Stimulated activated CD4-positive, alpha-beta T cell treated with anti-CD3 and anti-CD28 coated beads, TNF-alpha, amount 100 ng/mL, for 4 hours (primary cell): ENCODE data around the gene TMEM115.

Source experiments
- DNase-seq, 3 experiments: peaks; one replicate each; pipeline ENCODE4 v3.0.0-alpha.2; 2020; ENCODE audit warnings: low read depth in 3 of 3

The TMEM115 gene

GRCh38 chr3:50353245-50354004, 5.9 kb downstream of the TMEM115 start:
- DNase-seq, result no peak

- no peak for DNase-seq
Measured at GRCh38 chr3:50352781-50353180, 6.5 kb downstream of the TMEM115 start.

- DNase-seq, result no peak
Measured at GRCh38 chr3:50351323-50351697, 8.0 kb downstream of the TMEM115 start.

- peak; percentile 98 to 99 (median 99) for DNase-seq
Measured at GRCh38 chr3:50350527-50351322, 8.6 kb downstream of the TMEM115 start, which contains the start of the genes CYB561D2 and NPRL2. CYB561D2 (plus strand) TSS chr3:50350862; CDS start chr3:50351434, 572 bp downstream. NPRL2 (minus strand) TSS chr3:50350775; CDS start chr3:50350652, 123 bp downstream.

GRCh38 chr3:50350213-50350526, 9.2 kb downstream of the TMEM115 start:
- no peak for DNase-seq

GRCh38 chr3:50347187-50347813, 12.0 kb downstream of the TMEM115 start:
- DNase-seq, result peak in 2 of 3 experiments; percentile 64 to 66

GRCh38 chr3:50345586-50346234, 13.6 kb downstream of the TMEM115 start, which contains the start of gene ZMYND10:
ZMYND10 (minus strand) TSS chr3:50345732; CDS start chr3:50345579, 153 bp downstream.
- peak; percentile 50 to 55 (median 54) for DNase-seq

GRCh38 chr3:50345008-50345407, 14.3 kb downstream of the TMEM115 start:
- no peak for DNase-seq

GRCh38 chr3:50342813-50343633, 16.3 kb downstream of the TMEM115 start:
- no peak for DNase-seq

- DNase-seq, result no peak
Measured at GRCh38 chr3:50341996-50342650, 17.2 kb downstream of the TMEM115 start.

GRCh38 chr3:50341537-50341936, 17.8 kb downstream of the TMEM115 start:
- no peak for DNase-seq

- DNase-seq, result peak in 1 of 3 experiments; percentile 32
Measured at GRCh38 chr3:50340448-50341329, 18.6 kb downstream of the TMEM115 start, which contains the start of gene RASSF1. RASSF1 (minus strand) TSS chr3:50340836; CDS start chr3:50340805, 31 bp downstream.

GRCh38 chr3:50340147-50340447, 19.2 kb downstream of the TMEM115 start:
- no peak for DNase-seq

GRCh38 chr3:50339485-50340146, 19.7 kb downstream of the TMEM115 start:
- DNase-seq, result no peak

- DNase-seq, result no peak
Measured at GRCh38 chr3:50338965-50339364, 20.4 kb downstream of the TMEM115 start.

- DNase-seq, result peak; percentile 88 to 90 (median 89)
Measured at GRCh38 chr3:50337175-50337861, 22.0 kb downstream of the TMEM115 start.

- peak in 1 of 3 experiments; percentile 40 for DNase-seq
Measured at GRCh38 chr3:50336452-50337174, 22.7 kb downstream of the TMEM115 start.
